B cell (primary cell): ENCODE results near the gene CSMD2. TPM values are rescaled to one million over a fixed set of nuclear protein-coding genes. Genes with fewer than 3 reads are reported as not detected.

Experiments used
- ATAC-seq: fragments of 200-7000 bp; cut with Tn5 transposase; one replicate; pipeline ENCODE4 v1.10.0; 2021; ENCODE audit warnings: low read depth, mild to moderate bottlenecking, moderate number of reproducible peaks, moderate library complexity
- CTCF ChIA-PET: fragments of 350-600 bp; sonication (Branson Sonifier 250); formaldehyde crosslinking; loops from one replicate; lab custom pipeline; 2021; ENCODE audit warnings: antibody characterized with exemption, inconsistent platforms; lab: Charles Lee
- POLR2A ChIA-PET: fragments of 350-600 bp; sonication (Branson Sonifier 250); formaldehyde crosslinking; loops from one replicate; lab custom pipeline; 2021; ENCODE audit warnings: antibody characterized with exemption; lab: Charles Lee
- DNase-seq: peaks from one replicate; pipeline ENCODE4 v3.0.0; 2013
- H2AFZ ChIP-seq: 2 replicates; pipeline ENCODE4 v1.6.1; 2012; ENCODE audit warnings: mild to moderate bottlenecking, low read depth, low read length; ENCODE audit not compliant: insufficient read depth, poor library complexity, severe bottlenecking
- H3K27ac ChIP-seq, 2 donors: 1 replicate in 1 of 2; 2 replicates in 1 of 2; pipeline ENCODE4 v1.5.1; 2012 to 2013; ENCODE audit warnings: low read length in 2 of 2, mild to moderate bottlenecking in 2 of 2, moderate library complexity in 1 of 2
- H3K27me3 ChIP-seq, 4 experiments: fragments of 200-600 bp in 1 of 4; sonication (generic) in 1 of 4; replicated peaks in 1 of 4; 1 replicate in 2 of 4; 2 replicates in 2 of 4; pipeline versions ENCODE4 v1.6.1 to v1.7.0; 2013 to 2016; ENCODE audit warnings: low read length in 3 of 4, mild to moderate bottlenecking in 2 of 4, mixed read lengths in 1 of 4, moderate library complexity in 1 of 4; ENCODE audit not compliant: insufficient read depth in 4 of 4, control insufficient read depth in 3 of 4; ENCODE audit errors: control extremely low read depth in 1 of 4
- H3K36me3 ChIP-seq, 2 experiments: replicated peaks in 1 of 2; 1 replicate in 1 of 2; 2 replicates in 1 of 2; pipeline versions ENCODE4 v1.6.1 to v1.7.1; 2013; ENCODE audit warnings: low read length in 1 of 2; ENCODE audit not compliant: insufficient read depth in 2 of 2, control insufficient read depth in 1 of 2; ENCODE audit errors: control extremely low read depth in 1 of 2, extremely low read depth in 1 of 2
- H3K4me1 ChIP-seq, 2 donors: fragments of 200-600 bp in 1 of 2; sonication (generic) in 1 of 2; 1 replicate in 1 of 2; 2 replicates in 1 of 2; pipeline versions ENCODE4 v1.5.1 to v1.6.1; 2013 to 2017; ENCODE audit warnings: low read length in 2 of 2; ENCODE audit not compliant: control insufficient read depth in 2 of 2, insufficient read depth in 2 of 2
- H3K4me2 ChIP-seq: replicated peaks from 2 replicates; pipeline ENCODE3; 2012; ENCODE audit warnings: mild to moderate bottlenecking, low read depth, low read length; ENCODE audit not compliant: poor library complexity, severe bottlenecking
- H3K4me3 ChIP-seq, 5 experiments: fragments of 200-600 bp in 1 of 5; sonication (generic) in 1 of 5; 1 replicate in 3 of 5; 2 replicates in 2 of 5; pipeline versions ENCODE4 v1.5.1 to v1.7.0; 2011 to 2016; ENCODE audit warnings: low read length in 4 of 5, mild to moderate bottlenecking in 4 of 5, low read depth in 2 of 5, control low read depth in 1 of 5, moderate library complexity in 1 of 5; ENCODE audit not compliant: insufficient read depth in 1 of 5; ENCODE audit errors: control extremely low read depth in 1 of 5, extremely low read depth in 1 of 5
- H3K79me2 ChIP-seq: fragments of 200-600 bp; sonication (generic); one replicate; pipeline ENCODE4 v1.6.0; 2016; ENCODE audit warnings: low read length; ENCODE audit not compliant: control insufficient read depth, insufficient read depth
- H3K9ac ChIP-seq: fragments of 200-600 bp; sonication (generic); 2 replicates; pipeline ENCODE4 v1.6.1; 2017; ENCODE audit warnings: mild to moderate bottlenecking, low read length, moderate library complexity
- H3K9me3 ChIP-seq, 3 donors: one replicate each; pipeline versions ENCODE4 v1.6.1 to v1.7.1; 2013; ENCODE audit warnings: low read length in 2 of 3; ENCODE audit not compliant: control insufficient read depth in 2 of 3, insufficient read depth in 1 of 3; ENCODE audit errors: control extremely low read depth in 1 of 3
- H4K20me1 ChIP-seq: 2 replicates; pipeline ENCODE4 v1.6.0; 2012; ENCODE audit warnings: mild to moderate bottlenecking, low read length; ENCODE audit not compliant: insufficient read depth, control insufficient read depth, poor library complexity, severe bottlenecking
- H3K27ac Mint-ChIP-seq: one replicate; pipeline ENCODE4 v1.8.0; 2021; ENCODE audit warnings: mixed read lengths
- H3K27me3 Mint-ChIP-seq: one replicate; pipeline ENCODE4 v1.8.0; 2021; ENCODE audit warnings: mixed read lengths
- H3K4me1 Mint-ChIP-seq: one replicate; pipeline ENCODE4 v1.8.0; 2021; ENCODE audit warnings: mixed read lengths
- H3K4me3 Mint-ChIP-seq: one replicate; pipeline ENCODE4 v1.8.0; 2021; ENCODE audit warnings: mixed read lengths
- H3K9me3 Mint-ChIP-seq: one replicate; pipeline ENCODE4 v1.8.0; 2022; ENCODE audit warnings: mixed read lengths; ENCODE audit not compliant: insufficient read depth
- EZH2 ChIP-seq: IDR thresholded peaks from 2 replicates; pipeline ENCODE4 v1.6.1; 2012; ENCODE audit warnings: borderline replicate concordance, low read depth, mild to moderate bottlenecking, moderate library complexity, low read length; ENCODE audit not compliant: insufficient read depth, poor library complexity, severe bottlenecking
- WGBS: methylation state at CpG from one replicate; pipeline ENCODE4 v1.1.5; 2013; ENCODE audit warnings: missing lambda C conversion rate; ENCODE audit not compliant: insufficient coverage; 5-methylcytosine and 5-hydroxymethylcytosine counted together
- intact Hi-C: fragments of 100-400 bp; cut with micrococcal nuclease; formaldehyde crosslinking; loops from one replicate; pipeline ENCODE4 v1.10.0; 2022
- polyA plus RNA-seq: library from polyadenylated mRNA; depleted of rRNA; stranded (reverse); fragments of >200 nt; gene quantifications from 2 replicates; pipeline ENCODE4 v1.2.3, GENCODE V29; 2012
- total RNA-seq, 2 donors: library from RNA; stranded (reverse); fragments of 120-200 nt in 1 of 2; gene quantifications; 1 replicate in 1 of 2; 2 replicates in 1 of 2; pipeline versions ENCODE4 v1.2.3 to v1.2.4, GENCODE V29; 2013 to 2022
- TF ChIP-seq, protein P1 (sequence below): fragments of 200-600 bp; IDR thresholded peaks from one replicate; pipeline ENCODE4 v1.8.0; 2022; ENCODE audit warnings: antibody characterized with exemption, mild to moderate bottlenecking

The CSMD2 gene
- total and polyA plus RNA-seq, 2 donors (not counting 1 experiment from before 2014, with no cell fraction given): not detected

DNA sequence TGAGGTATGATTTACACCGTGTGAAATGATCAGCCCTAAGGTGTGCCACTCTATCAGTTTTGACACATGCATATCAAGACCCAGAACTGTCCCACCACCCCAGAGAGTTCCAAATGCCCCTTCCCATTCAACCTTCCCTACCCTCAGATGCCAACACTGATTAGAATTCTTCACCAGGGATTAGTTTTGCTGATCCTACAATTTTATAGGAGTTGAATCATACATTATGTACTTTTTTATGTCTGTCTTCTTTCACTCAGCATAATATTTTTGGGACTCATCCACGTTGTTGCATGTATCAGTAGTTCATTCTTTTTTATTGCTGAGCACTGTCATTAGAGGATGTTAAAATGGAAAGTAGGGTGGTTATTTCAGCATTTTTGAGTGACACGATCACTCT is 514.3 kb downstream of the CSMD2 start:
- no peak overlapping the region for H2AFZ ChIP-seq
- H3K9ac ChIP-seq: no peak overlapping the region
- H3K4me3 ChIP-seq: no peak overlapping the region
- no peaks in the 10 kb centered on the region for H3K9me3 Mint-ChIP-seq
- H3K27ac Mint-ChIP-seq: no peak overlapping the region
- H4K20me1 ChIP-seq: no peaks in the 10 kb centered on the region
- TF ChIP-seq EZH2: no peak
- TF ChIP-seq, protein P1, sequence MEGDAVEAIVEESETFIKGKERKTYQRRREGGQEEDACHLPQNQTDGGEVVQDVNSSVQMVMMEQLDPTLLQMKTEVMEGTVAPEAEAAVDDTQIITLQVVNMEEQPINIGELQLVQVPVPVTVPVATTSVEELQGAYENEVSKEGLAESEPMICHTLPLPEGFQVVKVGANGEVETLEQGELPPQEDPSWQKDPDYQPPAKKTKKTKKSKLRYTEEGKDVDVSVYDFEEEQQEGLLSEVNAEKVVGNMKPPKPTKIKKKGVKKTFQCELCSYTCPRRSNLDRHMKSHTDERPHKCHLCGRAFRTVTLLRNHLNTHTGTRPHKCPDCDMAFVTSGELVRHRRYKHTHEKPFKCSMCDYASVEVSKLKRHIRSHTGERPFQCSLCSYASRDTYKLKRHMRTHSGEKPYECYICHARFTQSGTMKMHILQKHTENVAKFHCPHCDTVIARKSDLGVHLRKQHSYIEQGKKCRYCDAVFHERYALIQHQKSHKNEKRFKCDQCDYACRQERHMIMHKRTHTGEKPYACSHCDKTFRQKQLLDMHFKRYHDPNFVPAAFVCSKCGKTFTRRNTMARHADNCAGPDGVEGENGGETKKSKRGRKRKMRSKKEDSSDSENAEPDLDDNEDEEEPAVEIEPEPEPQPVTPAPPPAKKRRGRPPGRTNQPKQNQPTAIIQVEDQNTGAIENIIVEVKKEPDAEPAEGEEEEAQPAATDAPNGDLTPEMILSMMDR: no peak
- no peak overlapping the region for H3K27ac ChIP-seq
- DNase-seq (no peak), ATAC-seq (no peak)
- H3K27me3 Mint-ChIP-seq: peaks cover 16% of the 10 kb centered on the region
- intact Hi-C loops: no loop called here
- no peak overlapping the region for H3K4me3 Mint-ChIP-seq
- no peaks in the 10 kb centered on the region for H3K4me1 Mint-ChIP-seq
- 100% methylated on average over 1 of the region's 3 CpGs for WGBS
- CTCF ChIA-PET: no interaction called here
- no peaks in the 10 kb centered on the region for H3K4me1 ChIP-seq
- H3K9me3 ChIP-seq: no peaks in the 10 kb centered on the region
- no peaks in the 10 kb centered on the region for H3K36me3 ChIP-seq
- POLR2A ChIA-PET: no interaction called here
- no peaks in the 10 kb centered on the region for H3K79me2 ChIP-seq
- no peak overlapping the region for H3K4me2 ChIP-seq
- no peaks in the 10 kb centered on the region for H3K27me3 ChIP-seq

DNA sequence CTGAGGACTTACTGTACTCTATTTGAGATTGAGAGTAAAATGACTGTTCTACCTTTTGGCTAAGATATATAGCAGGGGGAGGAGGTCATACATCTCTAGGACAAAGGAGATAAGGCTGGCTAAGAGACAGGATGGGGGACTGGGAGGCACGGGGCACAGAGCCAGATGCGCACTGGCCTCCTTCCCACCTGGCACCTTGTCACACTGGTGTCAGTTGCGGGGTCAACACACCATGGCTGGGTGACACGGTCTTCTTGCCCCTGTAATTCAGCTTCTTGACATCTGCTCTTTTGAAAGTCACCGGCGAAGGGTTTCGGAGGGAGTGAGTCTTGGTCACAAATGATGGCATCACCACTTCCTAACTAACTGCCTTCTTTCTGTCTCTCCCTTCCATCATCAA is 515.3 kb downstream of the CSMD2 start:
- H3K36me3 ChIP-seq: no peaks in the 10 kb centered on the region
- no peaks in the 10 kb centered on the region for H3K4me1 ChIP-seq
- no peaks in the 10 kb centered on the region for H3K27me3 ChIP-seq
- H4K20me1 ChIP-seq: no peaks in the 10 kb centered on the region
- ChIA-PET CTCF (no interaction called here), POLR2A (no interaction called here)
- DNase-seq (no peak), ATAC-seq (no peak)
- no peak for TF ChIP-seq EZH2
- TF ChIP-seq, protein P1: no peak
- no peak overlapping the region for H3K4me3 Mint-ChIP-seq
- 92% methylated on average over 7 of the region's 7 CpGs for WGBS
- H3K79me2 ChIP-seq: no peaks in the 10 kb centered on the region
- no peak overlapping the region for H3K27ac ChIP-seq
- no peaks in the 10 kb centered on the region for H3K9me3 ChIP-seq
- H3K27ac Mint-ChIP-seq: no peak overlapping the region
- no peaks in the 10 kb centered on the region for H3K4me1 Mint-ChIP-seq
- H3K9me3 Mint-ChIP-seq: no peaks in the 10 kb centered on the region
- no peak overlapping the region for H3K4me3 ChIP-seq
- H3K27me3 Mint-ChIP-seq: peaks cover 17% of the 10 kb centered on the region
- H2AFZ ChIP-seq: no peak overlapping the region
- no peak overlapping the region for H3K4me2 ChIP-seq
- intact Hi-C loops: no loop called here
- H3K9ac ChIP-seq: no peak overlapping the region
